Measurements from ENCODE around the gene SPAG5.

Gene SPAG5

GRCh38 chr17:28572259-28573039, 26.4 kb downstream of the SPAG5 start:
- no peak for DNase-seq

DNA sequence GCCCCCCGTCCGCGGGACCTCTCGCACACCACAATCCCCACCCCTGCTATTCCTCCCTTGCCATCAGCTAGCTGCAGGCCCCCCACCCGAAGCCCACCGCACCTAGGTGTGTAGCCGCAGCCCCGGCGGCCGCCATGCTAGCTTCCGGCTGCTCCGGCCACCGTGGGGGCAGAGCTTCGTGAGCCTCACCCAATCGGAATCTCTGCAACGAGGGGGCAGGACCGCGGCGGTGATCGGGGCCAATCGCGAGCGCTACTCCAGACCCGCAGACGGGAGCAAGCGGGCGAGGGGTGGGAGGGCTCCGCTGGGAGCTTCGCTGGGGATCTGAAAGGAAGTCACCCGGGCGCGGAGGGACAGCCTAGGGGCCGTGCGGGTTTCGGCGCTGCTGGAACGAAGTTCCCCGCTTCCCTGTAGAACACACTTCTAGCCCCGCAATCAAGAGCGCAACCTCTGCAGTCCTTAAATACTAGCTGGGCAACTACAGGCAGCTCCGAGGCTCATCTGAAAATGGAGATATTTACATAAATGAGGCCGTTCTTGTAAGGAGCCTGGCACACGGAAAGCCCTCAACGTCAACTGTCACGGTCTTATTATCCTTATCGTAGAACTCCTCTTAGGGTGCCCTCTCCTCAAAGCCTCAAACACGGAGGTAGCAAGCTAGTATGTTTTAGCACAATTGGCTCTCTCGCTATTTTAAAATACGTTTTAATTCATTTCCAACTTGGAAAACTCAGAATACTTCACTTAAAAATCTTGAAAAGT, 27.3 kb downstream of the SPAG5 start, which contains the start of gene PIGS:
Gene PIGS, minus strand, starts transcription at position 164 of the 762 bp plus-strand sequence. Its CDS starts 28 bp downstream, at position 136.
- DNase-seq: peak; percentile 99

GRCh38 chr17:28570716-28571360, 28.0 kb downstream of the SPAG5 start:
- DNase-seq: peak; percentile 80

DNA sequence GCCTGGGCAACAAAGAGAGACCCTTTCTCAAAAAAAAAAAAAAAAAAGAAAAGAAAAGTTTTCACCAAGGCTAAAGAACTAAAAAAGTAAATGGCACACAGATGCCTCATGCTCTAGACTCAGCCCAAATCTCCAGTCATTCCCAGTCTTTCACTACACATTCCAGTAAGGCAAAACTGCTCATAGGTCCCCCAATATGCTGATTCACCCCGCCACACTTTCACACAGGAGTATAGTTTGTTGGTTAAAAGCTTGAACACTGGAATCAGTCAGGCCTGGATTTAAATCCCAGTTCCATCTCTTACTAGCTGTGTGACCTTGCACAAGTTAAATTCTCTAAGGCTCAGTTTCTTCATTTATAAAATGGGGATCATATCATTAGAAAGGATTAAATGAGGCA, 29.4 kb downstream of the SPAG5 start:
- no peak for DNase-seq

- no peak for DNase-seq
Measured at GRCh38 chr17:28567604-28568003, 31.2 kb downstream of the SPAG5 start.

DNA sequence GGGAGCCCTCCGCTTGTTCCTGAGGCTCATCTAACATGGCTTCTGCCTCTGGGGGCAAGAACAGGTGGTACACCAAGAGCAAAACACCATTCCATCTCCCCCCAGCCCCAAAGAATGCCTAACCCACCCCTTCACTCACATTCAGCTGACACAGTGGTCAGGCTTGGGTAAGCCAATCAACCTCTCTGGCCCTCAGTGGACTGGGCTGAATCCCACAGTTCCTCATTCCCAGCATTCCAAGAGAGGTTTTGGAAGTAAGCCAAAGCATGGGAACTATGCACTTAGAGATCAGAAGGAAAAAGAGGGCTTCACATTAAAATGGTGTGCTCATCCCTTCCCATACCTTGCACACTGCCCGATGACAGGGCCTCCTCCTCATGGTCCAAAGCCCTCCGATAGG, 35.4 kb downstream of the SPAG5 start:
- DNase-seq: no peak

GRCh38 chr17:28555022-28555421, 43.8 kb downstream of the SPAG5 start:
- DNase-seq: no peak

GRCh38 chr17:28554565-28554964, 44.3 kb downstream of the SPAG5 start:
- DNase-seq: no peak

- DNase-seq: no peak
Measured at GRCh38 chr17:28553000-28553505, 45.8 kb downstream of the SPAG5 start.

DNA sequence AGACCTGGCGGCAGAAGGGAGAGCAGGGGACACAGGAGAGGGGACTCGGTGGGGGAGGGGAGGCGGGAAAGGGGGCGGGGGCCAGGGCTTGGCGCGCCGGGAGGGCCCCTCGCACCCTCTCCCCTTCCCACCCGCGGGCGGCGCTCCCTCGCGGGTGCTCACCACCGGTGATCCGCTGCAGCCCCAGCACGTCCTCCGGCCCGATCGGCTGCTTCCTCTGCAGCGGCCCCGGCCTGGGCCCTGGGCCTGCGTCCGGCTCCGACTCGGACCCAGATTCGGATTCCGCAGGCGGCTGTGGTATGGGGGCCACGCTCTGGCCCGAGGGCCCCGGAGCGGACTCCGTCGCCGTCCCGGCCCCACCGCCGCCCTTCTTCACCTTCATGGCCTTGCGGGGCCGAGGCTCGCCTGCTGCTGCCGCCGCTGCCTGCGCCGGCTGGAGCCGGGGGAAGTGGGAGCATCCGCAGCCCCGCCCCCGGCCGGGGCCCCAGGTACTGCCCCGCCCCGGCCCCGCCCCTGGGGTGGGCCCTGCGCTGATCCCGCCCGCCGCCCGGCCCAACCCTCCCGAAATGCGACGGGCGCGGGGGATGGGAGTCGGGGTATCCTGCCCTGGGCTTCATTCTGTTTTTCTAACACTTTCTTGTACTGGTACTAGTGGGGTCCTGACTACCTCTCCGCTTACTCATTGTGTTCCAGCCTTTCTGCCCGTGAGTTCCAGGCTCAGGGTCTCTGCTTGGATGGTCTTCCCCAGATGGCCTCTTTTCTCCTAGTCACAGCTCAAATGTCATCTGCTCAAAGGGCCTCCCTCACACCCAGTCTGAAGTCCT, 46.4 kb downstream of the SPAG5 start, which contains the start of gene UNC119:
Gene UNC119, minus strand, starts transcription at position 449 of the 824 bp plus-strand sequence. Its CDS starts 67 bp downstream, at position 382.
- DNase-seq: peak; percentile 92

- DNase-seq: peak; percentile 69
Measured at GRCh38 chr17:28551421-28552175, 47.2 kb downstream of the SPAG5 start.

- DNase-seq: peak; percentile 55
Measured at GRCh38 chr17:28550858-28551257, 48.0 kb downstream of the SPAG5 start.

DNA sequence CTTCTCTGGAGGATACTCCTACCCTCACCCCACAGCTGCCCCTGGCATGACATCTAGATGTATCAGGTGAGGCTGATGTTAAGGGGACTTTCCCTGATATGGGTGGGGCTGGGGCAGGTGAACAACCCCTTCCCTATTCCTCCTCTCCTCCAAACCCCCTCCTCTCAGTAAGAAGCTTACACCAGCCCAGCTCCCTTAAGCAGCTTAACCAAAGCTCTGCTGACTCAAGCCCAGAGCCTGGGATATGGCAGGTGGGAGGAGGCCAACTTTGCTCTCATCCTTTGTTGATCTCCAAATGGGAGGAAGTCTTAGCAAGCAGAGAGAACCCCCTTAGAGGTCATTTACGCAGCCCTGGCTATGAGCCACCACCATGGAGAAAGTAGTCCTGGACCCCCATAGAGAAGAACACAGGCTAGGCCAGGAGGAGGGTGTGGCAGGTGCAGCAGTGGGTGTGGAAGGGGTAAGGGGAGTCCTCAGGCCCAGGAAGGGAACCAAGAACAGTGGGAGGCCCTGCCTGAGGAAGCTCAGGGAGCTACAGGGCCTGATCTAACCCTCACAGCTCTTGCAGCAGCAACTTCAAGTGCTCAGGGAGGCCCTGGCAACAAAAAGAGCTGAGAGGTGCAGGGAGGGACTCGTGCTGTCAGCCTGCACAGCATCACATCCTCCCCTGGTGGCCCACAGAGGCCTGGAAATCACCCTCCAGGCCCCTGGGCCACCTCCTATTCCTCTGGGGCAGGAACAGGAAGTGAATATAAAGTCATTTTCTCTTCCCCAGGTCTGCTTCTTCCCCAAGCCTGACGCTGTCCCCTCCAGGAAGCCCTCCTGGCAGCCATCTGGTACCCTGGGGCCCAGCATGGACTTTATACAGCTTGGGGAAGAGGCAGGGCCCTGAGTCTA, 49.3 kb downstream of the SPAG5 start:
- DNase-seq: peak; percentile 99

- no peak for DNase-seq
Measured at GRCh38 chr17:28548417-28549130, 50.3 kb downstream of the SPAG5 start.

DNA sequence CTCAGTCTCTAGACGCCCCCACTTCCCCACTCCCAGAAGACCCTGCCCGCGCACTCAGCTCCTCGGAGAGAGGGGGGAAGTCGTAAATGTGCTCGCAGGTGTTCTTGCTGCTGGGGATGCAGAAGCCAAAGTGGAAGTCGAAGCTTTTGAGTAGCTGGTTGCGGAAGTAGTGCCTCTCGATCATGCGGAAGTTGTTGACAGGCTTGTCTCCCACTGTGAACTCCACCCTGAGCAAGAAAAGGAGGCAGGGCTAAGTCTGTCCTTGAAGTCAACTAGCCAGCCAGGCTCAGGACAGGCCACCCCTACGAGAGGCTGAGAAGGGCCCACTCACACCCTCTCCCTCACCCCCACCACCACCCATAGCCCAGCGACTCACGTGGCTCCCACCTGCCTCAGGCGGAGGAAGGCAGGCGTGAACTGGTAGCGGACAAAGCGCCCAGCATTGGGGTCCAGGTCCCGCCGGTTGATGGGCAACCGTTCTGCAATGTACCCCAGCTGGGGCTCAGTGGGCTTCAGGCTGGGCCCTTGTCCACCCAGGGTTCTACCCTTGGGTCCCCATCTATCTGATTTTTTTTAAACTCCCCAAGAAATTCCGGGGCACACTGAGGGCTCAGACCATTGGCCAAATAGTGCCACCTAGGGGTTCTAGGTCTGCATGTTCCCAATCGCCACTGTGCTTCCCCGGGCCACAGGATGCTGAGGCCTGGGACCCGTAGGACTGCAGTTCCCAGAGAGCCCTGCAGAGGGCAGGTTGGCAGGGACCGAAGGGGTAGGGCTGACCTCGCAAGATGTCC, 51.0 kb downstream of the SPAG5 start:
- peak; percentile 75 for DNase-seq

- no peak for DNase-seq
Measured at GRCh38 chr17:28547096-28547622, 51.7 kb downstream of the SPAG5 start.

- DNase-seq: peak; percentile 67
Measured at GRCh38 chr17:28545787-28546415, 52.9 kb downstream of the SPAG5 start.

DNA sequence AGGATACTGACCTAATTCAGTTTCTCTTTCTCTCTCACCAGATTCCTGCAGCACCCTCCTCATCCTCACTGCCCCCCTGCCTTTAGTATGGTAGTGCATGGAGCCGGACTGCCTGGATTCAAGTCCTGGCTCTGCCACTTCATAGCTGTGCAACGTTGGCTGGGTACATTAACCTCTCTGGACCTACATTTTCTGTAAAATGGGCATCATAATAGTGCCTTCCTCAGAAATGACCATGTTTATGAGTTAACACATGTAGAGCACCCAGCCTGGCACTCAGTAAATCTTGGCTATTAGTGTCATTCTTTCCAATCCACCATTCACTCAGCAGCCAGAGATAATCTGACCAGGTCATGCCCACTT, 53.7 kb downstream of the SPAG5 start:
- no peak for DNase-seq

Measured in NCI-H82 (cell line).